Progenitor cell of endocrine pancreas (in vitro differentiated cells): Measurements from ENCODE around the gene ABHD17A. TPM values are rescaled to one million over a fixed set of nuclear protein-coding genes. Genes with fewer than 3 reads are reported as not detected.

Experiments used
- DNase-seq: peaks from one replicate; pipeline ENCODE4 v3.0.0; 2021; ENCODE audit warnings: low spot score; ENCODE audit not compliant: unreplicated experiment
- H3K27ac Mint-ChIP-seq: 2 replicates; pipeline ENCODE4 v1.8.0; 2021; ENCODE audit warnings: mild to moderate bottlenecking, moderate library complexity, mixed read lengths
- H3K27me3 Mint-ChIP-seq: 2 replicates; pipeline ENCODE4 v1.8.0; 2021; ENCODE audit warnings: mixed read lengths
- H3K36me3 Mint-ChIP-seq: 2 replicates; pipeline ENCODE4 v1.8.0; 2022; ENCODE audit warnings: mixed read lengths; ENCODE audit not compliant: insufficient read depth
- H3K4me1 Mint-ChIP-seq: 2 replicates; pipeline ENCODE4 v1.8.0; 2021; ENCODE audit warnings: low read depth, mixed read lengths
- H3K4me3 Mint-ChIP-seq: 2 replicates; pipeline ENCODE4 v1.8.0; 2021; ENCODE audit warnings: low read depth, mild to moderate bottlenecking, moderate library complexity, mixed read lengths
- H3K9me3 Mint-ChIP-seq: 2 replicates; pipeline ENCODE4 v1.8.0; 2021; ENCODE audit warnings: low read depth, mixed read lengths
- CTCF ChIP-seq: fragments of 200-600 bp; sonication (generic); IDR thresholded peaks from one replicate; pipeline ENCODE4 v1.5.0; 2021; ENCODE audit warnings: antibody characterized with exemption, mild to moderate bottlenecking; ENCODE audit not compliant: unreplicated experiment
- total RNA-seq: library from RNA; stranded (reverse); gene quantifications from 2 replicates; pipeline ENCODE4 v1.2.1, GENCODE V29; 2021

The ABHD17A gene
- total RNA-seq, 1 donor from 2014 or later: 48.8 TPM

GRCh38 chr19:1868971-1869370 is 16.3 kb downstream of the ABHD17A start:
- no peaks in the 10 kb centered on the region for H3K9me3 Mint-ChIP-seq
- H3K4me1 Mint-ChIP-seq: peaks cover 8% of the 10 kb centered on the region

GRCh38 chr19:1867349-1867724 is 18.0 kb downstream of the ABHD17A start:
- H3K27me3 Mint-ChIP-seq: peaks cover 2% of the 10 kb centered on the region
- no peaks in the 10 kb centered on the region for H3K9me3 Mint-ChIP-seq
- no peak overlapping the region for H3K27ac Mint-ChIP-seq
- H3K36me3 Mint-ChIP-seq: no peaks in the 10 kb centered on the region
- H3K4me1 Mint-ChIP-seq: peaks cover 6% of the 10 kb centered on the region
- no peak overlapping the region for H3K4me3 Mint-ChIP-seq
- no peak for DNase-seq
- TF ChIP-seq CTCF: no peak

More at GRCh38 chr19:1868971-1869370, 16.3 kb downstream of the ABHD17A start:
- TF ChIP-seq CTCF: no peak
- Mint-ChIP-seq H3K4me3 (no peak overlapping the region), H3K36me3 (no peaks in the 10 kb centered on the region), H3K27me3 (no peaks in the 10 kb centered on the region), H3K27ac (no peak overlapping the region)
- no peak for DNase-seq

DNA sequence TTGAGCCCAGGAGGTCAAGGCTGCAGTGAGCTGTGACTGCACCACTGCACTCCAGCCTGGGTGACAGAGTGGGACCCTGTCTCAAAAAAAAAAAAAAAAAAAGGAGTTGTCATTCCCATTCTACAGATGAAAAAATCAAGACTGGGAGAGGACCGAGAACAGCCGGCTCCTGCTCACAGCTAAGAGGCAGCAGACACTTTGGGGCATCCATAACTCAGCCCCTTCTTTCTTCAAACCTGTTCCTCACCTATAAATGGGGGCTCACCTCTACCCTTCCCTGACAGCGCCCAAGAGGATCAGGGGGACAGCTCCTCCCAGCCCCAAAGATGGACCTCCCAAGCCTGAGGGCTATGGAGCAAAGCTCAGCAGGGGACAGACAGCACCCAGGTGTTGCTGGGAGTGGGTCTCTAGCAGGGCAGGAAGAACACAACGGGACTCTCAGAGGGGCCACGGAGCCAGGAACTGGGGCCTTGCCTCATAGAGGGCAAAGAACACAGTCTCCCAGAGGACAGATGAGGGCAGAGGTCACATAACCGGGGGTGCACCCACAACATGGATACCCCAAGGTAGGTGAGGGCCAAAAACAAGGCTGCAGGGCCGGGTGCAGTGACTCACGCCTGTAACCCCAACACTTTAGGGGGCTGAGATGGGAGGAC is 18.5 kb downstream of the ABHD17A start:
- H3K27ac Mint-ChIP-seq: peak overlapping the region; percentile 41
- H3K4me1 Mint-ChIP-seq: peaks cover 6% of the 10 kb centered on the region
- no peak overlapping the region for H3K4me3 Mint-ChIP-seq
- H3K36me3 Mint-ChIP-seq: no peaks in the 10 kb centered on the region
- no peak for TF ChIP-seq CTCF
- no peak for DNase-seq
- H3K27me3 Mint-ChIP-seq: peaks cover 7% of the 10 kb centered on the region
- H3K9me3 Mint-ChIP-seq: no peaks in the 10 kb centered on the region

DNA sequence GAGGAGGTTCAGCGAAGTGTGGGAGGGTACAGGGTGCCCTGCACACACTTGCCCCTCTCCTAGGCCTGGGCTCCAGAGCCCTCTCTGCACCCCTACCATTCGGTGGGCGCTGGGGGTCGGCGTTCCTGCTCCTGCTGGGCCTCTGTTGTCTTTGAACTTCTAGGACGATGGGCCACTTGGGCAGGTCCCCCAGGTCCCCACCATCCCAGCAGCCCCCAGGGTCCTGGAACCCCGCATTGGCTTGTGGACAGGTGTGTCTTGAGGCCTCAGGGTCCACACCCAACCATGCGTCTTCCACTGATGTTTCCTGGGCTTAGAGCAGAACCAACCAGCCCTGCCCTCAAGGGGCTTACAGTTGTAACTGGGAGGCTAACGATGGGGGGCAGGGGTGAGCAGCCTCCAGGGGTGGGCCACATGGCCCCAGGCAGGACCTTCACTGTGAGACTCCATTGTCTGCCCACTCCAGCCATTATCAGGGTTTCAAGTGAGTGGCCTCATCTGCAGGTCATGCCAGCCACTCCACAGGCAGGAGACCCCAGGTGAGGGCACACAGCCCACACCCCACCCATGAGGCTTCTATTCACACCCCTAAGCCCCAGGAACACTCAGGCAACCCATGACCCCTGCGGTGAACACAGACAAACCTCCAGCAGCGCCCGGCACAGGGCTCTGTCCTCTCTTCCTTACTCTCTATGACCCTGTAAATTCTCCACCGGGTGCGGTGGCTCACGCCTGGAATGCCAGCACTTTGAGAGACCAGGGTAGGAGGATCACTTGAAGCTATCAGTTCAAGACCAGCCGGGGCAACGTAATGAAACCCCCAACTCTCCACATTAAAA is 19.9 kb downstream of the ABHD17A start:
- no peak for DNase-seq
- no peaks in the 10 kb centered on the region for H3K9me3 Mint-ChIP-seq
- no peak for TF ChIP-seq CTCF
- no peaks in the 10 kb centered on the region for H3K36me3 Mint-ChIP-seq
- peak overlapping the region; percentile 41 for H3K4me3 Mint-ChIP-seq
- H3K27me3 Mint-ChIP-seq: peaks cover 17% of the 10 kb centered on the region
- H3K4me1 Mint-ChIP-seq: peaks cover 6% of the 10 kb centered on the region
- no peak overlapping the region for H3K27ac Mint-ChIP-seq

DNA sequence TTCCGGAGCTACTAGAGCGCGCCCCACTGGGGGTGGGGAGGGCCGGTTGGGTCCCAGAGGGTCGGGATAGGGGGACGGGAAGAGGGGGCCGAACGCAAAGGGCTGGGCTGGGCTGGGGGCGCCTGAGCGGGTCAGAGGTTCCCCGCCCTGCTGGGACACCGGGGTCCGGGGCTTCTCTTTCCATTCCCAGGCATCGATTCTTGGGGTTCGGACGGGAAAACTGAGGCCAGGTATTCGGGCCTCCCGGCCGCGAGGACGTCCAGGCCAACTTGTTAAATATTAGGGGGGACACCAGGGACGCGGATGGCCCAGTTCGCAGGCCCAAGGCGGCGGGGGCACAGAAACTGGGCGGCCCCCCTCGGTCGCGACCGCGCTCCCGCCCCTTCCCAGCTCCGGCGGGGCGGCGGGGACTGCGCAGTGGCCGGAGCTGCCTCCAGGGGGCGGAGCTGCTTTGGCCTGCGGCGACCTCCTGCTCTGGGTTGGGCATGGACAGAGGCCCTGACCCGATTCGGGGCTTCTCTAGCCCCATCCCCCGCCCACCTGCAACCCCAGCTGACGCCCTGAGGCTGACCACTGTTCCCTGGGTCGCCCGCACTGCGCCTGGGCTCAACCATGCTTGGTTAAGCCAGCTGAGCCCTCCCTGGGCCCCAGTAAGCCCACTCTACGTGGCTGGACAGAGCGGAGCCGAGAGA is 20.7 kb downstream of the ABHD17A start:
- peak; percentile 90 for TF ChIP-seq CTCF
- peaks cover 17% of the 10 kb centered on the region for H3K27me3 Mint-ChIP-seq
- peaks cover 6% of the 10 kb centered on the region for H3K4me1 Mint-ChIP-seq
- no peaks in the 10 kb centered on the region for H3K9me3 Mint-ChIP-seq
- peak; percentile 75 for DNase-seq
- peak overlapping the region; percentile 76 for H3K4me3 Mint-ChIP-seq
- peak overlapping the region; percentile 33 for H3K27ac Mint-ChIP-seq
- H3K36me3 Mint-ChIP-seq: no peaks in the 10 kb centered on the region
